HEK293 (cell line): ENCODE results near the gene KRTAP6-3.

Source experiments
- CTCF ChIA-PET: fragments of 350-600 bp; formaldehyde crosslinking; extraction: SDS; loops from one replicate; lab custom pipeline; 2021; ENCODE audit warnings: antibody characterized with exemption; lab: Yijun Ruan, JAX
- POLR2A ChIA-PET: fragments of 300-600 bp; formaldehyde crosslinking; extraction: SDS; loops from one replicate; lab custom pipeline; 2020; ENCODE audit warnings: antibody characterized with exemption, inconsistent platforms; lab: Yijun Ruan, JAX
- H3K27ac ChIP-seq: fragments of 200-500 bp; sonication (Bioruptor generic); 2 replicates; pipeline ENCODE4 v1.5.1; 2014; ENCODE audit warnings: low read depth, low read length, control low read depth, inconsistent platforms; ENCODE audit errors: extremely low read depth
- H3K36me3 ChIP-seq, 2 experiments: fragments of 200-500 bp in 1 of 2; sonication (Bioruptor generic) in 1 of 2; 1 replicate in 1 of 2; 2 replicates in 1 of 2; pipeline ENCODE4 v1.5.1; 2014 to 2017; ENCODE audit warnings: inconsistent platforms in 2 of 2, low read length in 2 of 2; ENCODE audit not compliant: control insufficient read depth in 2 of 2, insufficient read depth in 1 of 2
- H3K4me1 ChIP-seq: fragments of 200-500 bp; sonication (Bioruptor generic); 2 replicates; pipeline ENCODE4 v1.5.1; 2014; ENCODE audit warnings: mild to moderate bottlenecking, low read length, inconsistent platforms; ENCODE audit not compliant: control insufficient read depth, insufficient read depth
- H3K4me3 ChIP-seq: 2 replicates; pipeline ENCODE4 v1.5.1; 2011; ENCODE audit warnings: low read depth, mild to moderate bottlenecking, control low read depth, low read length, moderate library complexity
- H3K9me3 ChIP-seq: fragments of 200-500 bp; sonication (Bioruptor generic); 2 replicates; pipeline ENCODE4 v1.5.1; 2014; ENCODE audit warnings: low read depth, low read length, inconsistent platforms; ENCODE audit not compliant: control insufficient read depth, insufficient read depth
- HOXC10 ChIP-seq: sonication (generic); formaldehyde crosslinking; IDR thresholded peaks from 2 replicates; pipeline ENCODE4 v1.8.1; 2023; ENCODE audit warnings: mild to moderate bottlenecking, missing genetic modification reagents
- KLF10 ChIP-seq: fragments of 450-650 bp; IDR thresholded peaks from 2 replicates; pipeline ENCODE4 v1.5.1; 2018; ENCODE audit warnings: missing biosample characterization, mild to moderate bottlenecking, missing genetic modification characterization
- KLF9 ChIP-seq: fragments of 450-650 bp; formaldehyde crosslinking; IDR thresholded peaks from 2 replicates; pipeline ENCODE4 v1.5.1; 2016; ENCODE audit warnings: missing biosample characterization, missing genetic modification characterization, low read depth
- MZF1 ChIP-seq: fragments of 450-650 bp; formaldehyde crosslinking; IDR thresholded peaks from 2 replicates; pipeline ENCODE4 v1.5.1; 2017; ENCODE audit warnings: missing biosample characterization, missing genetic modification characterization, borderline replicate concordance
- PRDM1 ChIP-seq: fragments of 450-650 bp; formaldehyde crosslinking; IDR thresholded peaks from 2 replicates; pipeline ENCODE4; 2016; ENCODE audit warnings: missing biosample characterization, missing genetic modification characterization
- PRDM4 ChIP-seq: fragments of 450-650 bp; formaldehyde crosslinking; IDR thresholded peaks from 2 replicates; pipeline ENCODE4 v1.5.1; 2017; ENCODE audit warnings: missing biosample characterization, missing genetic modification characterization
- TSHZ1 ChIP-seq: fragments of 450-650 bp; formaldehyde crosslinking; IDR thresholded peaks from 2 replicates; pipeline ENCODE4 v1.5.1; 2016; ENCODE audit warnings: missing biosample characterization, missing genetic modification characterization, borderline replicate concordance
- ZBTB20 ChIP-seq: fragments of 450-650 bp; formaldehyde crosslinking; IDR thresholded peaks from 2 replicates; pipeline ENCODE4 v1.5.1; 2016; ENCODE audit warnings: missing biosample characterization, missing genetic modification characterization
- ZBTB26 ChIP-seq: fragments of 450-650 bp; formaldehyde crosslinking; optimal IDR thresholded peaks from 2 replicates; pipeline ENCODE3; 2016; ENCODE audit warnings: missing biosample characterization, mild to moderate bottlenecking, missing genetic modification characterization
- ZBTB48 ChIP-seq: fragments of 450-650 bp; formaldehyde crosslinking; IDR thresholded peaks from 2 replicates; pipeline ENCODE4 v1.5.1; 2016; ENCODE audit warnings: missing biosample characterization, missing genetic modification characterization
- ZNF2 ChIP-seq: fragments of 450-650 bp; formaldehyde crosslinking; IDR thresholded peaks from 2 replicates; pipeline ENCODE4 v1.5.1; 2016; ENCODE audit warnings: missing biosample characterization, missing genetic modification characterization
- ZNF24 ChIP-seq: fragments of 450-650 bp; formaldehyde crosslinking; IDR thresholded peaks from 2 replicates; pipeline ENCODE4 v1.5.1; 2016; ENCODE audit warnings: missing biosample characterization, missing genetic modification characterization
- ZNF571 ChIP-seq: fragments of 450-650 bp; formaldehyde crosslinking; IDR thresholded peaks from 2 replicates; pipeline ENCODE4 v1.5.0; 2017; ENCODE audit warnings: missing biosample characterization, missing genetic modification characterization
- ZNF654 ChIP-seq: fragments of 450-650 bp; formaldehyde crosslinking; IDR thresholded peaks from 2 replicates; pipeline ENCODE4 v1.5.1; 2016; ENCODE audit warnings: low read depth, missing biosample characterization, missing genetic modification characterization

Gene KRTAP6-3

GRCh38 chr21:30620080-30620479 lies 27.8 kb downstream of the KRTAP6-3 start (continued):
- no peak for TF ChIP-seq TSHZ1 (tag by site-specific recombination)
- TF ChIP-seq, all 188 proteins: peak for 0

- H3K36me3 ChIP-seq: no peaks in the 10 kb centered on the region
- TF ChIP-seq ZNF2 (no peak), ZNF24 (tag by site-specific recombination) (no peak), ZBTB20 (tag by site-specific recombination) (no peak), PRDM1 (no peak), PRDM4 (tag by site-specific recombination) (no peak), ZBTB48 (tag by site-specific recombination) (no peak)
- TF ChIP-seq, all 188 proteins: peak for 0
- POLR2A ChIA-PET: no interaction called here
Observed at GRCh38 chr21:30620522-30620921, 28.3 kb downstream of the KRTAP6-3 start, which contains the start of gene KRTAP20-4. Gene KRTAP20-4, plus strand, starts transcription at chr21:30620627.

GRCh38 chr21:30623362-30623761 lies 31.1 kb downstream of the KRTAP6-3 start:
- no peaks in the 10 kb centered on the region for H3K36me3 ChIP-seq
- no peak overlapping the region for H3K27ac ChIP-seq
- POLR2A ChIA-PET: interaction anchor here (0.6 kb wide), 1 partner anchor 212 kb away, joined by 3 read pairs; no protein-coding TSS in a partner anchor
- TF ChIP-seq ZNF654 (tag by site-specific recombination): no peak
- TF ChIP-seq HOXC10: no peak
- TF ChIP-seq KLF9 (tag by site-specific recombination): no peak
- no peak for TF ChIP-seq KLF10 (tag by site-specific recombination)
- TF ChIP-seq ZNF571: no peak
- TF ChIP-seq ZBTB26: no peak
- no peak for TF ChIP-seq MZF1 (tag by site-specific recombination)
- no peaks in the 10 kb centered on the region for H3K9me3 ChIP-seq
- H3K4me1 ChIP-seq: no peaks in the 10 kb centered on the region
- H3K4me3 ChIP-seq: no peak overlapping the region
- CTCF ChIA-PET: no interaction called here

More at GRCh38 chr21:30620522-30620921, 28.3 kb downstream of the KRTAP6-3 start, which contains the start of gene KRTAP20-4:
- Histone ChIP-seq H3K27ac (no peak within 1 kb of the TSS), H3K4me1 (no peaks in the 10 kb centered on the region), H3K4me3 (no peak within 1 kb of the TSS), H3K9me3 (no peaks in the 10 kb centered on the region)
- CTCF ChIA-PET: no interaction called here
